Activated naive CD8-positive, alpha-beta T cell treated with anti-CD3 and anti-CD28 coated beads for 36 hours (primary cell): ENCODE results near the gene POLR1C. TPM values are rescaled to one million over a fixed set of nuclear protein-coding genes. Genes with fewer than 3 reads are reported as not detected.
A peak's percentile ranks its signal among the peaks of the same experiment; 100 is the strongest.
"Not testable (repeated sequence)": the region's sequence is repeated elsewhere in the genome, so short reads cannot be mapped to it uniquely, and the experiment has no call there.

Experiments used
- DNase-seq: peaks from one replicate; pipeline ENCODE4 v3.0.0; 2021
- H3K27ac Mint-ChIP-seq: one replicate; pipeline ENCODE4 v1.8.0; 2022; ENCODE audit warnings: mild to moderate bottlenecking, moderate library complexity, mixed read lengths
- H3K27me3 Mint-ChIP-seq: one replicate; pipeline ENCODE4 v1.8.0; 2022; ENCODE audit warnings: mild to moderate bottlenecking, mixed read lengths
- H3K36me3 Mint-ChIP-seq: one replicate; pipeline ENCODE4 v1.8.0; 2021; ENCODE audit warnings: mild to moderate bottlenecking, mixed read lengths
- H3K4me1 Mint-ChIP-seq: one replicate; pipeline ENCODE4 v1.8.0; 2021; ENCODE audit warnings: mixed read lengths
- H3K4me3 Mint-ChIP-seq: one replicate; pipeline ENCODE4 v1.8.0; 2022; ENCODE audit warnings: mild to moderate bottlenecking, moderate library complexity, mixed read lengths
- H3K9me3 Mint-ChIP-seq: one replicate; pipeline ENCODE4 v1.8.0; 2022; ENCODE audit warnings: mixed read lengths
- total RNA-seq, 2 experiments: library from RNA; stranded (reverse); gene quantifications; one replicate each; pipeline ENCODE4 v1.2.3, GENCODE V29; 2021

The POLR1C gene
- total RNA-seq, 2 experiments from 2014 or later: 87.6 to 99.1 TPM

DNA sequence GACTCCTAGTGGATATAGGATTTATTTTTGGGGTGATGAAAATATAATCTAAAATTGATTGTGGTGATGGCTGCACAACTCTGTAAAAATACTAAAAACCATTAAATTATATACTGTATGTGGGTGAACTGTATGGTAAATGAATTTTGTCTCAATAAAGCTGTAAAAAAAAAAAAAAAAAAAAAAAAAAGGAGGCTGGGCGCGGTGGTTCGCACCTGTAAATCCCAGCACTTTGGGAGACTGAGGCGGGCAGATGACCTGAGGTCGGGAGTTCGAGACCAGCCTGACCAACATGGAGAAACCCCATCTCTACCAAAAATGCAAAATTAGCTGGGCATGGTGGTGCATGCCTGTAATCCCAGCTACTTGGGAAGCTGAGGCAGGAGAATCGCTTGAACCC is 40.7 kb downstream of the POLR1C start:
- not testable (repeated sequence) for H3K9me3 Mint-ChIP-seq, H3K27ac Mint-ChIP-seq, DNase-seq, H3K4me1 Mint-ChIP-seq, H3K27me3 Mint-ChIP-seq, H3K4me3 Mint-ChIP-seq
- H3K36me3 Mint-ChIP-seq: peaks cover 28% of the 10 kb centered on the region

DNA sequence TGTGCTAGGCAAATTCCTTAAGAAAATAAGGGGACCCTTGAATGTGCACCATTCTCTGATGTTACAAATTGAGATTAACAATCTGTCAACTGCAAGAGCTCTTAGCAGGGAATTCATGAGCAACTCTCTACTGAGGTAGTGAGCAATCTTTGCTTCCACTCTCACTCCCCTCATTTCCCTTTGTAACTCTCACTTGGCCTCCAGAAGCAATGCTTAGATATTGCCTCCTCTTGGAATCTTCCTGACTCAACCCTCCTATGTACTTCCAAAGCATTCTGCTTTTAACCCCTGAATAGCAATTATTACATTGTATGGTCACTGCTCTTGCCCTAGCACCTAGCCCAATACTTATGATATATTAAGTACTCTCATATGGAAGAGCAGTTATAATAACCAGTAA is 42.4 kb downstream of the POLR1C start:
- Mint-ChIP-seq H3K27me3 (no peaks in the 10 kb centered on the region), H3K4me1 (no peaks in the 10 kb centered on the region), H3K9me3 (no peaks in the 10 kb centered on the region), H3K27ac (no peak overlapping the region), H3K36me3 (peaks cover 27% of the 10 kb centered on the region), H3K4me3 (no peak overlapping the region)
- no peak for DNase-seq

DNA sequence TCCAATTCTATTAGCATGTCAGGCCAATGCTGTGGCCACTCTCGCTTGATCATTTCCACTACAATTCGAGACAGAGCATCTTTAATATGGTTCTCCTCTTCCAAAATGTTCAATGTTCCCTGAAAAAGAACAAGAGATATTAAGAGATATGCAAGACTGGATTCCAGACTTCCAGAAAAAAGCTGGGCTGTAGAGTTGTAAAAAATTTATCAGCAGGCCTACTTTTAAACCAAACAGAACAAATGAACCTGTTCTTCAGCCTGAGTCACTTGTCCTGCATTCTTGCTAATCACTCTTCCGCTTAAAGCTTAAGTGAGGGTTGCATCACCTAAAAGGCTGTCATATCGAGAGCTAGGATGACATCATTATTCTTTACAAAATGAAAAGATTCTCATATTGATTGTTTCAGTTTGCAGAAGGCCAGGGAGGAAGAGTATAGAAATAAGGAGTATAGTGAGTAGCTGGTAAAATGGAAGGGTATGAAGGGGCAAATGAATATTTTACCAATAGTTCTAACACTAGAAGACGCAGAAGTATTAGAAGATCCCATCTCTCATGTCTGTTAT is 54.1 kb downstream of the POLR1C start:
- H3K4me3 Mint-ChIP-seq: peak overlapping the region; percentile 9
- DNase-seq: no peak
- H3K9me3 Mint-ChIP-seq: no peaks in the 10 kb centered on the region
- H3K4me1 Mint-ChIP-seq: peaks cover 23% of the 10 kb centered on the region
- H3K36me3 Mint-ChIP-seq: peaks cover 30% of the 10 kb centered on the region
- peak overlapping the region; percentile 84 for H3K27ac Mint-ChIP-seq
- H3K27me3 Mint-ChIP-seq: no peaks in the 10 kb centered on the region

Other genes with a start within 250 kb of the POLR1C start
- gene SLC22A7, start 218.8 kb upstream of the POLR1C start, total RNA-seq: not detected
- gene CRIP3, start 208.3 kb upstream of the POLR1C start, total RNA-seq: 1 to 10 TPM; 1.4 to 1.5 TPM
- 10 to 100 TPM in 1 of 2 experiments, 1 to 10 TPM in 1; 10.0 to 10.1 TPM for gene ZNF318, start 147.4 kb upstream of the POLR1C start, total RNA-seq
- 10 to 100 TPM; 22.9 to 24.3 TPM for gene ABCC10, start 89.5 kb upstream of the POLR1C start, total RNA-seq
- gene DLK2, start 61.5 kb upstream of the POLR1C start, total RNA-seq: under 1 TPM; 0.78 to 0.93 TPM
- gene TJAP1, start 39.5 kb upstream of the POLR1C start, total RNA-seq: 10 to 100 TPM; 36.5 to 37.2 TPM
- under 1 TPM; 0.10 TPM for gene LRRC73, start 6.7 kb upstream of the POLR1C start, total RNA-seq
- gene YIPF3, start 163 bp upstream of the POLR1C start, total RNA-seq: 10 to 100 TPM; 38.1 to 38.2 TPM
- 100 to 1,000 TPM; 119 to 121 TPM for gene XPO5, start 58.9 kb downstream of the POLR1C start, total RNA-seq
- gene POLH, start 59.1 kb downstream of the POLR1C start, total RNA-seq: 10 to 100 TPM; 23.4 to 30.1 TPM
- gene GTPBP2, start 112.2 kb downstream of the POLR1C start, total RNA-seq: 10 to 100 TPM; 49.2 to 52.1 TPM
- 10 to 100 TPM; 29.9 to 30.1 TPM for gene MAD2L1BP, start 118.8 kb downstream of the POLR1C start, total RNA-seq
- gene RSPH9, start 127.9 kb downstream of the POLR1C start, total RNA-seq: not detected
- gene MRPS18A, start 170.7 kb downstream of the POLR1C start, total RNA-seq: 10 to 100 TPM; 63.8 to 65.3 TPM